HEK293 (cell line): ENCODE data around the gene EMILIN1.

Experiments
- HOXA7 ChIP-seq: sonication (generic); formaldehyde crosslinking; IDR thresholded peaks from 2 replicates; pipeline ENCODE4 v1.8.1; 2022; ENCODE audit warnings: missing genetic modification reagents, borderline replicate concordance
- KLF9 ChIP-seq: fragments of 450-650 bp; formaldehyde crosslinking; IDR thresholded peaks from 2 replicates; pipeline ENCODE4 v1.5.1; 2016; ENCODE audit warnings: missing biosample characterization, missing genetic modification characterization, low read depth
- MEIS1 ChIP-seq: sonication (generic); formaldehyde crosslinking; IDR thresholded peaks from 2 replicates; pipeline ENCODE4 v1.8.1; 2022; ENCODE audit warnings: missing genetic modification reagents, mild to moderate bottlenecking, borderline replicate concordance
- SP7 ChIP-seq: fragments of 450-650 bp; formaldehyde crosslinking; IDR thresholded peaks from 2 replicates; pipeline ENCODE4 v1.5.1; 2016; ENCODE audit warnings: missing biosample characterization, missing genetic modification characterization
- ZNF350 ChIP-seq: fragments of 450-650 bp; formaldehyde crosslinking; IDR thresholded peaks from 2 replicates; pipeline ENCODE4 v1.5.0; 2017; ENCODE audit warnings: missing biosample characterization, mild to moderate bottlenecking, missing genetic modification characterization
- ZSCAN16 ChIP-seq: fragments of 450-650 bp; formaldehyde crosslinking; IDR thresholded peaks from 2 replicates; pipeline ENCODE4 v1.5.1; 2016; ENCODE audit warnings: missing biosample characterization, missing genetic modification characterization
- TF ChIP-seq, protein P1 (sequence below): fragments of 450-650 bp; formaldehyde crosslinking; IDR thresholded peaks from 2 replicates; pipeline ENCODE4 v1.5.1; 2016; ENCODE audit warnings: missing biosample characterization, missing genetic modification characterization
- TF ChIP-seq, protein P2 (sequence below): fragments of 450-650 bp; formaldehyde crosslinking; IDR thresholded peaks from 2 replicates; pipeline ENCODE4 v1.5.1; 2016; ENCODE audit warnings: missing biosample characterization, missing genetic modification characterization

DNA sequence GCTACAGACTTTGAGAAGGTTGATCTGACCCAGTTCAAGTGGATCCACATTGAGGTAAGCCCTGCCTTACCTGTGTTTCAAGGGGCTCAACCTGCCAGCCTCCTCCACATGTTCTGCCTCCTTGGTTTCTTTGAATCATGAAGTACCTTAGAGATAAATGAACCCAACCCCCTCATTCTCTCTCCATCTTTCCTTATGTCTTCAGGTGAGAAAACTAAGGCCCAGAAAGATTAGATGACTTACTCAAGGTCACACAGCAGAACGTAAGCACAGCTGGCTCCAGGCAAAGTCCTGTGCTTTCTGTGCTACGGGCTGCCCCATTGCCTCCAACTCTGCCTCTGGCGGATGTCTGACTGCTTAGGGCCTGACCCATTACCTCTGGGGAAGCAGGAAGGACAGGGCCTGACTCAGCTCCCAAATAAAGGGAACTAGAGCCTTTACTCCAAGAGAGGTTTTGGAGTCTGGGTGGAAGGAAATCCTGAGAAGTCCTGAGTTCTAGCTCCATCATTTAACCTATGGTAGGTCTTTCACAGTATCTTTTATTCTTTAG, 18.4 kb downstream of the EMILIN1 start:
- TF ChIP-seq, protein P1, sequence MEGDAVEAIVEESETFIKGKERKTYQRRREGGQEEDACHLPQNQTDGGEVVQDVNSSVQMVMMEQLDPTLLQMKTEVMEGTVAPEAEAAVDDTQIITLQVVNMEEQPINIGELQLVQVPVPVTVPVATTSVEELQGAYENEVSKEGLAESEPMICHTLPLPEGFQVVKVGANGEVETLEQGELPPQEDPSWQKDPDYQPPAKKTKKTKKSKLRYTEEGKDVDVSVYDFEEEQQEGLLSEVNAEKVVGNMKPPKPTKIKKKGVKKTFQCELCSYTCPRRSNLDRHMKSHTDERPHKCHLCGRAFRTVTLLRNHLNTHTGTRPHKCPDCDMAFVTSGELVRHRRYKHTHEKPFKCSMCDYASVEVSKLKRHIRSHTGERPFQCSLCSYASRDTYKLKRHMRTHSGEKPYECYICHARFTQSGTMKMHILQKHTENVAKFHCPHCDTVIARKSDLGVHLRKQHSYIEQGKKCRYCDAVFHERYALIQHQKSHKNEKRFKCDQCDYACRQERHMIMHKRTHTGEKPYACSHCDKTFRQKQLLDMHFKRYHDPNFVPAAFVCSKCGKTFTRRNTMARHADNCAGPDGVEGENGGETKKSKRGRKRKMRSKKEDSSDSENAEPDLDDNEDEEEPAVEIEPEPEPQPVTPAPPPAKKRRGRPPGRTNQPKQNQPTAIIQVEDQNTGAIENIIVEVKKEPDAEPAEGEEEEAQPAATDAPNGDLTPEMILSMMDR (tag by site-specific recombination) = no peak
- TF ChIP-seq ZNF350 (tag by site-specific recombination) = no peak
- TF ChIP-seq ZSCAN16 = no peak
- no peak for TF ChIP-seq HOXA7
- no peak for TF ChIP-seq KLF9 (tag by site-specific recombination)
- no peak for TF ChIP-seq SP7 (tag by site-specific recombination)
- TF ChIP-seq, protein P2, sequence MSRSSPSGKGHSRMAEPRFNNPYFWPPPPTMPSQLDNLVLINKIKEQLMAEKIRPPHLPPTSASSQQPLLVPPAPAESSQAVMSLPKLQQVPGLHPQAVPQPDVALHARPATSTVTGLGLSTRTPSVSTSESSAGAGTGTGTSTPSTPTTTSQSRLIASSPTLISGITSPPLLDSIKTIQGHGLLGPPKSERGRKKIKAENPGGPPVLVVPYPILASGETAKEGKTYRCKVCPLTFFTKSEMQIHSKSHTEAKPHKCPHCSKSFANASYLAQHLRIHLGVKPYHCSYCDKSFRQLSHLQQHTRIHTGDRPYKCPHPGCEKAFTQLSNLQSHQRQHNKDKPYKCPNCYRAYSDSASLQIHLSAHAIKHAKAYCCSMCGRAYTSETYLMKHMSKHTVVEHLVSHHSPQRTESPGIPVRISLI (tag by site-specific recombination) = no peak
- no peak for TF ChIP-seq MEIS1 (CRISPR knock-in tag)
